Measurements from ENCODE around the gene SYT3.
"Not testable (repeated sequence)": the region's sequence is repeated elsewhere in the genome, so short reads cannot be mapped to it uniquely, and the experiment has no call there.

Gene SYT3

GRCh38 chr19:50636317-50637085 is 3.2 kb downstream of the SYT3 start:
- DNase-seq: no peak

- DNase-seq: no peak
These were observed 5.7 kb downstream of the SYT3 start for GRCh38 chr19:50633973-50634372.

GRCh38 chr19:50633359-50633758 is 6.3 kb downstream of the SYT3 start:
- DNase-seq: no peak

- no peak for DNase-seq
These were observed 7.4 kb downstream of the SYT3 start for GRCh38 chr19:50632151-50632835.

GRCh38 chr19:50629801-50630200 is 9.9 kb downstream of the SYT3 start:
- DNase-seq: no peak

- no peak for DNase-seq
These were observed 10.5 kb downstream of the SYT3 start for GRCh38 chr19:50629194-50629593.

GRCh38 chr19:50628551-50628950 is 11.1 kb downstream of the SYT3 start:
- no peak for DNase-seq

GRCh38 chr19:50628146-50628545 is 11.5 kb downstream of the SYT3 start:
- DNase-seq: no peak

GRCh38 chr19:50626795-50627194 is 12.9 kb downstream of the SYT3 start:
- DNase-seq: no peak

- no peak for DNase-seq
These were observed 13.7 kb downstream of the SYT3 start for GRCh38 chr19:50626011-50626410.

GRCh38 chr19:50624949-50625600 is 14.6 kb downstream of the SYT3 start:
- DNase-seq: no peak

- DNase-seq: not testable (repeated sequence)
These were observed 19.2 kb downstream of the SYT3 start for GRCh38 chr19:50620394-50620906.

GRCh38 chr19:50619184-50619583 is 20.5 kb downstream of the SYT3 start:
- not testable (repeated sequence) for DNase-seq

GRCh38 chr19:50618379-50618778 is 21.3 kb downstream of the SYT3 start:
- DNase-seq: not testable (repeated sequence)

GRCh38 chr19:50612504-50613404 is 26.9 kb downstream of the SYT3 start:
- not testable (repeated sequence) for DNase-seq

GRCh38 chr19:50607874-50608785 is 31.6 kb downstream of the SYT3 start:
- DNase-seq: peak; percentile 80

- no peak for DNase-seq
These were observed 32.3 kb downstream of the SYT3 start for GRCh38 chr19:50607388-50607787.

- DNase-seq: peak; percentile 14
These were observed 33.4 kb downstream of the SYT3 start for GRCh38 chr19:50606059-50606836.

- not testable (repeated sequence) for DNase-seq
These were observed 35.2 kb downstream of the SYT3 start for GRCh38 chr19:50604264-50605073.

GRCh38 chr19:50602935-50603334 is 36.7 kb downstream of the SYT3 start:
- DNase-seq: no peak

Measured in fibroblast of skin of right biceps (primary cell).